Measurements from ENCODE around the gene FITM1.

FITM1 gene

GRCh38 chr14:24179961-24180796, 49.7 kb downstream of the FITM1 start:
- no peak for DNase-seq (ENCODE audit: low read depth in 1 of 2, low spot score in 1 of 2)

- no peak for DNase-seq (ENCODE audit: low read depth in 1 of 2, low spot score in 1 of 2)
These were observed 51.1 kb downstream of the FITM1 start for GRCh38 chr14:24181371-24182077.

All from stimulated activated CD4-positive, alpha-beta T cell treated with anti-CD3 and anti-CD28 coated beads, Interleukin-15, amount 100 ng/mL, for 1 hour (primary cell).